Activated gamma-delta T cell (primary cell): Measurements from ENCODE around the gene SEPTIN6.
"Not testable (repeated sequence)": the region's sequence is repeated elsewhere in the genome, so short reads cannot be mapped to it uniquely, and the experiment has no call there.

Experiments
- DNase-seq: peaks from one replicate; lab custom pipeline; 2025; lab: John Stamatoyannopoulos, UW

Gene SEPTIN6

GRCh38 chrX:119690921-119691716 is 1.8 kb downstream of the SEPTIN6 start:
- no peak for DNase-seq

DNA sequence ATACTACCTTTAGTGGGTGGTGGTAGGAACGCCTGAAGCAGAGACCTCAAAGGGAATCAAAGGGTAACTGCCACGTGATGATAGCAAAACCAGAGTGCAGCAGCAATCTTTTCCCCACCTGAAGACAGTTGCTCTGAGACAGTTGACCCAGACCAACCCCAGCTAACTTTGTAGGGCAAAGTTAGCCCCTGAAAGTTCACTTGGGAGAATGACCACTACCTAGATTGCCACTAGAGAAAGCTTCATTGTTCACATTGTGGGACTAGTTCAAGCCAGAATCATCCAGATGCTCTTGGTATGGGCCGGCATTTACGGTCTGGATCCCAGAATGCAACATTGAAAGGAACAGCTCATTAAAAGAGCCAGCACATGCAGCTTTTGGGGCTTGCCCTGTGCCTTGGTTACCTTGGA is 4.1 kb downstream of the SEPTIN6 start:
- no peak for DNase-seq

GRCh38 chrX:119687661-119688413 is 5.1 kb downstream of the SEPTIN6 start:
- DNase-seq, result no peak

GRCh38 chrX:119686087-119686691 is 6.8 kb downstream of the SEPTIN6 start:
- DNase-seq, result no peak

DNA sequence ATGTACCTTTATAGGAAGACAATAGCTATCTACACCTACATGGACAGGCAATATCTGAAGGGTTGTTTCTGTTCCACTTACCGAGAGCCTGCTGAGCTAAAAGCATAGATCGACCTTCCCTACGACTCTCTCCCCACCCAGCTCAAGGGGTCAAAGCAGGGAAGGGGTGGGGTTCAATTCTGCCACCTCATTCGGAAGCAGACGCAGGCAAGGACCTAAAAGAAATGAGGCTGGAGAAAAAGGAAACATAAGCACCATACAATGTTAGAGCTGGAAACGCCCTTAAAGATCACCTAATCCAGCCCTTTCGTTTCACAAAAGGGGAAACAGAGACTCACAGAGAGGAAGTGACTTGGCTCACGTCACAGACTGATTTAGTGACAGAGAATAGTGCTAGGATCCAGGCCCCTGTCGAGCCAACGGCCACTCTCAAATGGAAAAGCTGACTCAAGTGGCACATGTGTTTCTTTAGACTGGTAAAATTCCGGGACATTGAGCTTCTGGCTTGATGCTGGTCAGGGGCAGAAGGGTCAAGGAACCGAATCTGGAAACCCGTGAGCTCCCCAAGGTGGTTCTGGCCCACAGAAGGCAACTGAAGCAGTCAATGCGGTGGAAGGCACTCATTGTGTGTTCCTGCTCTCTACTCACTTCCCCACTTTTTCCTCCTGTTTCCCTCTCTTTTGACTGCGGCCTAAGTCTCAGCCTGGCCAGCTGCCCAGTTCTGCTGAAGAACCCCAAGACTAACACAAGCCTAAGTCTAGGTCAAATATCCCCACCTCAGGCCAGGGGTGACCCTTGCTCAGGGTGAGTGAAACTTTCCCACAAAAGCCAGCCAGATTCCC is 7.5 kb downstream of the SEPTIN6 start:
- DNase-seq, result no peak

DNA sequence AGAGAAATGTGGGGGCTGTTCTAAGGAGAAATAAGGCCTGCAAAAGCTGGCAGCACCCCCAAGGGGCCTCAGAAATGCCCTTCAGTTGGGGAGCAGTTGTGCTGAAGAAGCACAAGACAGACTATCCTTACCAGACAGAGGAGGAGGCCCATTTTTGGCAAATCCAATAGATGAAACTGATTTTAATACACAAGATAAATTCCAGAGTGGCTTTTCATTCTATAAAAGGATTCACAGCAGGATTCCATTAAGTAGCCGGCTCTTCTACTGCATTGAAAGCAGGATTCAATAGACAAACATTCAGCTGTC is 8.1 kb downstream of the SEPTIN6 start:
- no peak for DNase-seq

- DNase-seq, result not testable (repeated sequence)
These were observed 8.7 kb downstream of the SEPTIN6 start for GRCh38 chrX:119684312-119684711.

DNA sequence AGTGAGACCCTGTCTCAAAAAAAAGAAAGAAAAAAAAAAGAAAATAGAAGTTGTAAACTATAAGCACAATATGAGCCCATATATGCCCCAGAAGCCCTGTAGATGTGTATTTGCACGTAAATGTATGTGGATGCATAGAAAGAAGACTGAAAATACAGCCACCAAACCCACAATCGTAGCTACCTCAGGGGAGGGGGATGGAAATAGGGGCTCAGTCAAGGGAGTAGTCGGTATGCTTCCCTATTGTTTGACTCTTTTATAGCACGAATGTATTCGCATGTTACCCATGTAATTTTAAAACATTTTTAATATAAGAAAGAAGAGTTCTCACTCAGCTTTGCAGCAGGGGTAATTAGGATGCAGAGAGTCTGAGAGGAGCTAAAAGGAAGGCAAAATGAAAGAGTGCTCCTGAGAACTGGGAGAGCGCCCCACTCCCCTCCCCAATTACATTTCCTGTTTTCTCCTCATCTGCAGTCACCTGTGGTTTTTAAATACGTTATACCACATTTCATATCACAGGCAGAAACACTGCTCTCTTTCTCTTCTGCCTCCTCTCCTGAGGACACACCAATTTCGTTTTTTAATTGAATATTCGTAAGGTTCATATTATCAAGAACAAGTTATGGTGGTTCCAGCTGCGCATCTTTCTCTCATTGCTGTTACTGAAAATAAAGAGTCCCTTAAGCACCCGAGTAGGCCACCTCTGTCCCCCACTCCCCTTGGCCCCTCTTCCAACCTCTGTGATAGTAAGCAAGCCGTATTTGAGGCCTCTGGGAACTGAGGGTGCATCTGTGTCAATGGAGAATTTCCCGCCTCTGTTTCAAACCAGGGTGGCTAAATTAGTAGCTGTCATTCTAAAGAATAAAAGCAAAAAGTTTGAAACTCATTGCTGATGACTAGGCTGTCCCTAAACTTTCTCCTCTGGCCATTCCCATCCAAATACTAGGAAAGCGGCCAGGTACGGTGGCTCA is 10.7 kb downstream of the SEPTIN6 start:
- DNase-seq, result no peak

- no peak for DNase-seq
These were observed 15.3 kb downstream of the SEPTIN6 start for GRCh38 chrX:119677654-119677981.

GRCh38 chrX:119676949-119677653 is 15.9 kb downstream of the SEPTIN6 start:
- DNase-seq, result no peak

DNA sequence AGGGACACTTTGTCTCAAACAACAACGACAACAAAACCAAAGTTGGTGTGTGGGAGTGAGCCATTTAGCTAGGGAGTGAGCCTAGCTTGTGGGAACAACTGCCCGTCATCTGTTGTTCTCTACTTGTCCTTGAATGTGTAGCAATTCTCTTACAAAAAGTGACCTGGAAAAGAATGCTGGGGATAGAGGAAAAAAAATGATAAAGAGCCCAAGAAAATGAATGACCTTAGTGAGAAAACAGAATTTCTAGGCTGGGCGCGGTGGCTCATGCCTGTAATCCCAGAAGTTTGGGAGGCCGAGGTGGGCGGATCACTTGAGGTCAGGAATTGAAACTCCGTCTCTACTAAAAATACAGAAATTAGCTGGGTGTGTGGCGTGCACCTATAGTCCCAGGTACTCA is 19.6 kb downstream of the SEPTIN6 start:
- DNase-seq, result no peak

DNA sequence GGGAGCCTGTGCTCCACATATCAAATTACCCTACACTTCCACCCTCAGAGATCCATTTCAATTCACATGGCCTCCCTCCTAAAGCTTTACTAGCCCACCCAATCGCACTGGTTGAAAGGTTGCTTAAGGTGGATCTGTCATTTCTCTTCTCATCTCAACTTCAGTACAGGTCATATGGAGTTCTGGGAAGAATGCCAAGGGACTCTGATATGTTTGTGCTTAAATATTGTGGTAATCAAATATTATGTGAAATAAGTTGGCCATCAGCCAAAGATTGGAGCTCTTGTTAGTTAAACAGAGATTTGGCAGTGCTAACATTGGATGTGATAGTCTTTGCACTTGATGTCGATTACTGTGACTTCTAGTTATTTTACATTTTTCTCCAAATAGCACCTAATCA is 20.5 kb downstream of the SEPTIN6 start:
- DNase-seq, result no peak

DNA sequence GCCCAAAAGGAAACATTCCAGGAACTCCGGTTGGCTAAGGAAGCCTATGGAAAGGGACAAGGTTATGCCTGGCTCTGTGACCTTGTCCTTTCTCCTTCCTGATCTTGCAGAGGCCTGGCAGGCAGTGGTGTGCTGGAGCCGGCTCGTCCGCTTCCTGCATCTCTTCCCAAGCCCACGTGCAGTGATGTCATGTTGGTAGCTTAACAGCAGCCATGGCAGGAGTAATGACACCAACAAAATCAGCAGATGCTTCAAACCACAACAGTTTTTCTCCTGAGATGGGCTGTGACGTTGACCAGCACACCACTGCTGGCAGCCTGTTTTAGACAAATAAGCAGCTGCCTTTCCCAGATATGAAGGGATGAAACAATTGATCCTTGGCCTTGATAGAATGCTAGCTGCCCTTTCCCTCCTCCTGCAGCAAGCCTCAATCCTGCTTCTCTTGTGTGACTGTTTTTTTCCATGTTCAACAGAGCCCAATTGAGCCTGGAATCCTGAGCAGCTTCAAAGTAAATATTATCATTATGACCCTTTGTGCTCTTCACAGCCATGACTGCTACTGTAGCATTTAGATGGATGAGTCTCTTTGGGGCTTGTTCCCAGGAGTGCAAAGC is 23.4 kb downstream of the SEPTIN6 start:
- DNase-seq, result no peak

- DNase-seq, result no peak
These were observed 25.7 kb downstream of the SEPTIN6 start for GRCh38 chrX:119667111-119667878.

- DNase-seq, result not testable (repeated sequence)
These were observed 28.1 kb downstream of the SEPTIN6 start for GRCh38 chrX:119664877-119665276.

- DNase-seq, result no peak
These were observed 31.5 kb downstream of the SEPTIN6 start for GRCh38 chrX:119661486-119661885.

DNA sequence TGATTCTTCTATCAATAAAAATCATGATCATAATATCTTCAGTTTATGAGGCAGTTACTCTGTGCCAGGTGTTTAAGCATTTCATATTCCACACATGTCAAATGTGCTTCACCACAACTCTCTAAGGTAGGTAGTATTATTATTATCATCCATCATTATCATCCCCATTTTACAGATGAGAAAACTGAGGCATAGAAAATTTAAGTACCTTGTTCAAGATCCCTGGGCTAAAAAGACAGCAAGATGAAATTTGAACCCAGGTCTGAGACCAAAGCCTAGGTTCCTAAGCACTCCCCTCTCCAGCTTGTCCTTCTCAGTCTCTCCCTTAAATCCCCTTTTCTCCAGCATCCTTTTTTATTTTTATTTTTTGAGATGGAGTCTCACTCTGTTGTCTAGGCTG is 33.4 kb downstream of the SEPTIN6 start:
- DNase-seq, result no peak

- DNase-seq, result peak; percentile 9
These were observed 37.8 kb downstream of the SEPTIN6 start for GRCh38 chrX:119655125-119655524.

DNA sequence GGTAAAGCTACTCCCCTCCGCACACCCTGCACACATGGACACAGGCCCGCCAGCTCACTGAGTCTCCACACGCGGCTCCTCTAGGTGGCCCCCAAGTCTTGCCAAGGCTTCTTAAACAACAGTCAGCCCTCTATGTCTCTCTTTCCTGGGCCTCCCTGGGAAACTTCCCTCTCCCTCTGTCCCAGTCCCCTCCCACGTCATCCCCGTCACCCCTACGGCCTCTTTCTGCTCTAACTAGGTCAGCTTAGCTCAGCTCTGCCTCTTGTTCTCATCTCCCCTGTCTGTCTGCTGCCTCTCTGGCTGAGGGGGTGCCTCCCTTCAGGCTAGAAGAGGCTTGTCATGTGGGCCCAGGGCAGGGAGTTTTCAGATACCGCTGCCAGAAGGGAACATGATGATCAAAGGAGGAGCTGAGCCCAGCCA is 38.8 kb downstream of the SEPTIN6 start:
- no peak for DNase-seq
